ENCODE measurements around the gene CHRNA4. TPM values are rescaled to one million over a fixed set of nuclear protein-coding genes. Genes with fewer than 3 reads are reported as not detected.

CHRNA4 gene
- total RNA-seq, 6 experiments from 2014 or later: 4.6 to 165 (median 26.8) TPM

GRCh38 chr20:63395723-63396122 is 34.6 kb upstream of the CHRNA4 start:
- H3K4me3 ChIP-seq: no peak overlapping the region
- 62% methylated on average over 7 of the region's 14 CpGs for WGBS (ENCODE audit: insufficient coverage, low coverage, low lambda C conversion rate, missing lambda C conversion rate)
- intact Hi-C loops (cut with DNase I): no loop called here
- no peaks in the 10 kb centered on the region for H3K4me1 ChIP-seq
- H3K27ac ChIP-seq: no peak overlapping the region
- no peaks in the 10 kb centered on the region for H3K9me3 ChIP-seq
- H3K27me3 ChIP-seq: no peaks in the 10 kb centered on the region
- no peaks in the 10 kb centered on the region for H3K36me3 ChIP-seq
- ATAC-seq: no peak
- no peak for TF ChIP-seq POLR2A (IDR thresholded peaks at IDR 0.05)
- TF ChIP-seq, protein P1, sequence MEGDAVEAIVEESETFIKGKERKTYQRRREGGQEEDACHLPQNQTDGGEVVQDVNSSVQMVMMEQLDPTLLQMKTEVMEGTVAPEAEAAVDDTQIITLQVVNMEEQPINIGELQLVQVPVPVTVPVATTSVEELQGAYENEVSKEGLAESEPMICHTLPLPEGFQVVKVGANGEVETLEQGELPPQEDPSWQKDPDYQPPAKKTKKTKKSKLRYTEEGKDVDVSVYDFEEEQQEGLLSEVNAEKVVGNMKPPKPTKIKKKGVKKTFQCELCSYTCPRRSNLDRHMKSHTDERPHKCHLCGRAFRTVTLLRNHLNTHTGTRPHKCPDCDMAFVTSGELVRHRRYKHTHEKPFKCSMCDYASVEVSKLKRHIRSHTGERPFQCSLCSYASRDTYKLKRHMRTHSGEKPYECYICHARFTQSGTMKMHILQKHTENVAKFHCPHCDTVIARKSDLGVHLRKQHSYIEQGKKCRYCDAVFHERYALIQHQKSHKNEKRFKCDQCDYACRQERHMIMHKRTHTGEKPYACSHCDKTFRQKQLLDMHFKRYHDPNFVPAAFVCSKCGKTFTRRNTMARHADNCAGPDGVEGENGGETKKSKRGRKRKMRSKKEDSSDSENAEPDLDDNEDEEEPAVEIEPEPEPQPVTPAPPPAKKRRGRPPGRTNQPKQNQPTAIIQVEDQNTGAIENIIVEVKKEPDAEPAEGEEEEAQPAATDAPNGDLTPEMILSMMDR (IDR thresholded peaks at IDR 0.05): no peak
- no peak for DNase-seq

GRCh38 chr20:63394920-63395455 is 33.8 kb upstream of the CHRNA4 start:
- no peak for ATAC-seq
- 45% methylated on average over 5 of the region's 22 CpGs for WGBS (ENCODE audit: insufficient coverage, low coverage, low lambda C conversion rate, missing lambda C conversion rate)
- no peak for DNase-seq
- H3K4me1 ChIP-seq: no peaks in the 10 kb centered on the region
- no peak overlapping the region for H3K4me3 ChIP-seq
- H3K36me3 ChIP-seq: no peaks in the 10 kb centered on the region
- TF ChIP-seq, protein P1 (IDR thresholded peaks at IDR 0.05): no peak
- TF ChIP-seq POLR2A (IDR thresholded peaks at IDR 0.05): no peak
- H3K9me3 ChIP-seq: no peaks in the 10 kb centered on the region
- intact Hi-C loops (cut with DNase I): no loop called here
- H3K27me3 ChIP-seq: no peaks in the 10 kb centered on the region
- H3K27ac ChIP-seq: no peak overlapping the region

GRCh38 chr20:63394069-63394919 is 33.1 kb upstream of the CHRNA4 start:
- no peaks in the 10 kb centered on the region for H3K27me3 ChIP-seq
- H3K4me3 ChIP-seq: no peak overlapping the region
- no peak overlapping the region for H3K27ac ChIP-seq
- ATAC-seq (no peak), DNase-seq (no peak)
- TF ChIP-seq, protein P1 (IDR thresholded peaks at IDR 0.05): no peak
- TF ChIP-seq POLR2A (IDR thresholded peaks at IDR 0.05): no peak
- intact Hi-C loops (cut with DNase I): no loop called here
- H3K4me1 ChIP-seq: no peaks in the 10 kb centered on the region
- no peaks in the 10 kb centered on the region for H3K9me3 ChIP-seq
- WGBS (ENCODE audit: insufficient coverage, low coverage, low lambda C conversion rate, missing lambda C conversion rate): 3% methylated on average over 6 of the region's 32 CpGs
- H3K36me3 ChIP-seq: no peaks in the 10 kb centered on the region

DNA sequence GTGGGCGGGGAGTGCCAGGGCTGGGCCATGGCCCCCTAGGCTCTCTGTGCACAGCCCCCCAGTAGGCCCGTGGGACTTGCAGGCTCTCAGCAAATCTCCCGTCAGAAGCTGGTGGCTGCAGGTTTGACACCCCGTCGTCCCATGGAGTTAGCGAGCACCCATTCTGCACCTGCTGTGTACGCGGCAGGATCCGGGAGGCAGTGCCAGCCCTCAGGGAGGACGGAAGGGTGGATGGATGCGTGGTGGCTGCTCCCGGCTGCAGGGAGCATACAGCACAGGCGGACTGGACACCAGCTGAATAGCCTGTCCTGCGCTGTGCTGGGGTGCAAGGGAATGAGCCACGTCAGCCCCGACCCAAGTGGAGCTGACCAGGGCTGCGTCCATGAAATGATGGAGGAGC is 32.4 kb upstream of the CHRNA4 start:
- intact Hi-C loops (cut with DNase I): no loop called here
- Histone ChIP-seq H3K4me3 (no peak overlapping the region), H3K4me1 (no peaks in the 10 kb centered on the region), H3K9me3 (no peaks in the 10 kb centered on the region), H3K27ac (no peak overlapping the region), H3K36me3 (no peaks in the 10 kb centered on the region), H3K27me3 (no peaks in the 10 kb centered on the region)
- WGBS (ENCODE audit: insufficient coverage, low coverage, low lambda C conversion rate, missing lambda C conversion rate): 47% methylated on average over 3 of the region's 17 CpGs
- no peak for ATAC-seq
- no peak for DNase-seq
- TF ChIP-seq, protein P1 (IDR thresholded peaks at IDR 0.05): no peak
- no peak for TF ChIP-seq POLR2A (IDR thresholded peaks at IDR 0.05)

Data from right lobe of liver (tissue), 6 donors.